HG02642 (cell line): ENCODE results near the gene PRM1.

Experiments used
- ATAC-seq: cut with Tn5 transposase; IDR thresholded peaks from one replicate; pipeline ENCODE4 v1.9.1; 2021; ENCODE audit warnings: mild to moderate bottlenecking; ENCODE audit not compliant: unreplicated experiment, poor library complexity

PRM1 gene

GRCh38 chr16:11255737-11256660 is 25.1 kb downstream of the PRM1 start, which contains the start of gene SOCS1:
TSS of gene SOCS1 (minus strand) at chr16:11256204. CDS start at chr16:11255478, 726 bp downstream.
- peak; percentile 67 for ATAC-seq

- ATAC-seq: peak; percentile 12
Observed at GRCh38 chr16:11254913-11255736, 26.0 kb downstream of the PRM1 start.

- no peak for ATAC-seq
Observed at GRCh38 chr16:11253995-11254912, 26.9 kb downstream of the PRM1 start.

- no peak for ATAC-seq
Observed at GRCh38 chr16:11253009-11253994, 27.8 kb downstream of the PRM1 start.

GRCh38 chr16:11252482-11252931 is 28.6 kb downstream of the PRM1 start:
- ATAC-seq: no peak

- no peak for ATAC-seq
Observed at GRCh38 chr16:11251525-11252481, 29.3 kb downstream of the PRM1 start.

GRCh38 chr16:11250786-11251524 is 30.2 kb downstream of the PRM1 start:
- ATAC-seq: no peak

GRCh38 chr16:11250091-11250785 is 30.9 kb downstream of the PRM1 start:
- no peak for ATAC-seq

GRCh38 chr16:11249233-11250061 is 31.7 kb downstream of the PRM1 start:
- ATAC-seq: no peak

- ATAC-seq: no peak
Observed at GRCh38 chr16:11248133-11248532, 33.0 kb downstream of the PRM1 start.

- ATAC-seq: no peak
Observed at GRCh38 chr16:11245988-11246387, 35.1 kb downstream of the PRM1 start.

GRCh38 chr16:11245222-11245737 is 35.9 kb downstream of the PRM1 start:
- no peak for ATAC-seq

GRCh38 chr16:11242658-11243057 is 38.5 kb downstream of the PRM1 start:
- no peak for ATAC-seq

GRCh38 chr16:11241480-11242204 is 39.5 kb downstream of the PRM1 start:
- ATAC-seq: no peak
